GM18907 (cell line): ENCODE data around the gene NUDT1.

Experiments
- ATAC-seq: cut with Tn5 transposase; IDR thresholded peaks from one replicate; pipeline ENCODE4 v1.9.1; 2021; ENCODE audit warnings: mild to moderate bottlenecking, moderate library complexity; ENCODE audit not compliant: unreplicated experiment

The NUDT1 gene

GRCh38 chr7:2247141-2247995 lies 5.3 kb downstream of the NUDT1 start:
- ATAC-seq: no peak

- peak; percentile 57 for ATAC-seq
Measured at GRCh38 chr7:2248984-2249694, 7.1 kb downstream of the NUDT1 start.

GRCh38 chr7:2249744-2250323 lies 7.8 kb downstream of the NUDT1 start:
- ATAC-seq: no peak

GRCh38 chr7:2251381-2251780 lies 9.4 kb downstream of the NUDT1 start:
- no peak for ATAC-seq

GRCh38 chr7:2251841-2252771 lies 10.1 kb downstream of the NUDT1 start:
- ATAC-seq: no peak

GRCh38 chr7:2253021-2253420 lies 11.0 kb downstream of the NUDT1 start:
- ATAC-seq: no peak

GRCh38 chr7:2253525-2254244 lies 11.7 kb downstream of the NUDT1 start:
- no peak for ATAC-seq

GRCh38 chr7:2254429-2255144 lies 12.6 kb downstream of the NUDT1 start:
- ATAC-seq: no peak

- no peak for ATAC-seq
Measured at GRCh38 chr7:2255145-2256139, 13.4 kb downstream of the NUDT1 start.

GRCh38 chr7:2256306-2257045 lies 14.4 kb downstream of the NUDT1 start:
- no peak for ATAC-seq

- no peak for ATAC-seq
Measured at GRCh38 chr7:2257046-2257551, 15.1 kb downstream of the NUDT1 start.

- no peak for ATAC-seq
Measured at GRCh38 chr7:2257651-2258050, 15.6 kb downstream of the NUDT1 start.

GRCh38 chr7:2258661-2259365 lies 16.8 kb downstream of the NUDT1 start:
- ATAC-seq: peak; percentile 56

GRCh38 chr7:2259480-2259879 lies 17.5 kb downstream of the NUDT1 start:
- no peak for ATAC-seq

GRCh38 chr7:2260820-2261219 lies 18.8 kb downstream of the NUDT1 start:
- ATAC-seq: no peak

- ATAC-seq: no peak
Measured at GRCh38 chr7:2261611-2262010, 19.6 kb downstream of the NUDT1 start.

- no peak for ATAC-seq
Measured at GRCh38 chr7:2263176-2263575, 21.1 kb downstream of the NUDT1 start.
